ENCODE results near the gene WNT9B.

The WNT9B gene

DNA sequence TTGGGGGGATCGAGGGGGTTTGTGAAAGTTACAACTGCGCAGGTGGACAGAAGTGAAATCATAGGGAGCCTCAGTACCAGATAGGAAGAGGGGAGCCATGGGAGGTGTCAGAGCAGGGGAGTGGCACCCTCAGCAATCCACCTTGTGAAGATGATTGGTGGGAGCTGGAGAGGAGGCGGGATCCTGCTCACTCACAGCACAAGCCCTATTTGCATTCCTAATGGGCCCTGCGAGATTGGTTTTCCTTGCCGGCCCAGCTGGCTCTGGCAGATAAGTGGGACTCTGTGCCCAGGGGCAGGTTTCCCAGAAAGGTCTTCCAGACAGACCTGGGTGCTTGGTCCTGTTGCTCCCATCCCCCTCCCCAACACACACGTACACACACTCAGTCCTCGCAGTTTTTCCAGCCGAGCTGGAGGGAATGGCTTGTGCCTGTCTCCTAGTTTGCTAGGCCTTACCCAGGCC, 42.2 kb upstream of the WNT9B start:
- H3K27ac ChIP-seq (replicated peaks) = no peak overlapping the region
- no peaks in the 10 kb centered on the region for H3K27me3 ChIP-seq (ENCODE audit: insufficient read depth, poor library complexity, severe bottlenecking)
- H3K4me3 ChIP-seq (replicated peaks; ENCODE audit: insufficient read depth, low read length) = no peak overlapping the region
- TF ChIP-seq REST (IDR thresholded peaks at IDR 0.05; ENCODE audit: insufficient replicate concordance, low read depth) = no peak
- no peak for DNase-seq (ENCODE audit: low read depth in 1 of 2, low spot score in 1 of 2)

- Histone ChIP-seq H3K27ac (replicated peaks) (no peak overlapping the region), H3K4me3 (replicated peaks; ENCODE audit: insufficient read depth, low read length) (no peak overlapping the region), H3K27me3 (ENCODE audit: insufficient read depth, poor library complexity, severe bottlenecking) (no peaks in the 10 kb centered on the region)
- no peak for DNase-seq (ENCODE audit: low read depth in 1 of 2, low spot score in 1 of 2)
- TF ChIP-seq POLR2AphosphoS5 (IDR thresholded peaks at IDR 0.05; ENCODE audit: low read depth) (no peak), SPI1 (IDR thresholded peaks at IDR 0.05; ENCODE audit: borderline replicate concordance, low read depth) (no peak), GABPA (IDR thresholded peaks at IDR 0.05; ENCODE audit: low read depth) (no peak), REST (IDR thresholded peaks at IDR 0.05; ENCODE audit: insufficient replicate concordance, low read depth) (no peak), CTCF (IDR thresholded peaks at IDR 0.05; ENCODE audit: insufficient read depth, low read length) (no peak)
Observed at GRCh38 chr17:46810837-46811236, 40.5 kb upstream of the WNT9B start.

DNA sequence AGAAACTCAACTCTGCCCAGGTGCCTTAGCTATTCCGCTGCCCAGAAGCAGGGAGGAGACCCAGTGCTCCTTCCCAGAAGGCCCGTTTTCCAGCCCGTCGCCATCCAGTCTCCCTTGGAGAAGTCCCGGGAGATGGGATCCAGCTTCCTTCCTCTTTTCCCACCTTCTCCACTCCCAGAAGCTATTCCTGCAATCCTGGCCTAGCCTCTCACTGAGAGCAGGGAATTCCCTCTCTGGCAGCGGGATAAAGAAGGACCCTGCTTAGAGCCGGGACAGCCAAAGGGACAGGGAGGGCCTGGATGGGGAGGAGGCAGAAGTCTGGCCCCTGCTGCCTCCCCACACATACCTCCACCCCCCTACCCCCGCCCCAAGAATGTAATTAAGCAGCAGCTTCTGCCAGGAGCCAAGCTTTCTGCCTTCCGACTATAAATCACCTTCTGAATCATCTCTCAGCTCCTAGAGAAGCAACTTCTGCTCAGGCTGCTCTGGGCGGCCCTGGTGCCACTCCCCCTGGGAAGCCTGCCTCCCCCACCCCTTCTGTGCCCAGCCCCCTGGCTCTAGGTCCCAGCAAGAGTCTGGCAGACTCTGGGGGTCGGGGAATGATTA, 39.3 kb upstream of the WNT9B start:
- no peak for TF ChIP-seq REST (IDR thresholded peaks at IDR 0.05; ENCODE audit: insufficient replicate concordance, low read depth)
- TF ChIP-seq CTCF (IDR thresholded peaks at IDR 0.05; ENCODE audit: insufficient read depth, low read length) = no peak
- TF ChIP-seq SPI1 (IDR thresholded peaks at IDR 0.05; ENCODE audit: borderline replicate concordance, low read depth) = no peak
- TF ChIP-seq POLR2AphosphoS5 (IDR thresholded peaks at IDR 0.05; ENCODE audit: low read depth) = no peak
- no peak for TF ChIP-seq GABPA (IDR thresholded peaks at IDR 0.05; ENCODE audit: low read depth)
- no peak overlapping the region for H3K27ac ChIP-seq (replicated peaks)
- no peak for DNase-seq (ENCODE audit: low read depth in 1 of 2, low spot score in 1 of 2)
- no peak overlapping the region for H3K4me3 ChIP-seq (replicated peaks; ENCODE audit: insufficient read depth, low read length)
- peaks cover 9% of the 10 kb centered on the region for H3K27me3 ChIP-seq (ENCODE audit: insufficient read depth, poor library complexity, severe bottlenecking)

Measured in HL-60 (cell line).